HepG2 (cell line): ENCODE measurements around the gene ZNF554.

Source experiments
- MXI1 ChIP-seq: IDR thresholded peaks from 3 replicates; pipeline ENCODE4 v1.6.1; 2012; ENCODE audit warnings: low read depth, low read length, inconsistent platforms, borderline replicate concordance
- PHB2 ChIP-seq: fragments of 450-650 bp; IDR thresholded peaks from 2 replicates; pipeline ENCODE4 v1.6.1; 2018; ENCODE audit not compliant: partially characterized antibody

DNA sequence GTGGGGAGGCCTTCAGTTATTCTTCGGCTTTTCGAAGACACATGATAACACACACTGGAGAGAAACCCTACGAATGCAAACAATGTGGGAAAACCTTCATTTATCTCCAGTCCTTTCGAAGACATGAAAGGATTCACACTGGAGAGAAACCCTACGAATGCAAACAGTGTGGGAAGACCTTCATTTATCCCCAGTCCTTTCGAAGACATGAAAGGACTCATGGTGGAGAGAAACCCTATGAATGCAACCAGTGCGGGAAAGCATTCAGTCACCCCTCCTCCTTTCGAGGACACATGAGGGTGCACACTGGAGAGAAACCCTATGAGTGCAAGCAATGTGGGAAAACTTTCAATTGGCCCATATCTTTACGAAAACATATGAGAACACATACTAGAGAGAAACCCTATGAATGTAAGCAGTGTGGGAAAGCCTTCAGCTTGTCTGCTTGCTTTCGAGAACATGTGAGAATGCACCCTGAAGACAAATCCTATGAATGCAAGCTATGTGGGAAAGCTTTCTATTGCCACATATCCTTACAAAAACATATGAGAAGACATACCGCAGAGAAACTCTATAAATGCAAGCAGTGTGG is 33.4 kb downstream of the ZNF554 start:
- TF ChIP-seq MXI1 (no peak), PHB2 (no peak)
